Measurements from ENCODE around the gene SENP3. TPM values are rescaled to one million over a fixed set of nuclear protein-coding genes. Genes with fewer than 3 reads are reported as not detected.

The SENP3 gene
- total RNA-seq, 6 experiments from 2014 or later = 12.3 to 33.9 (median 15.1) TPM

- no peak for TF ChIP-seq CTCF (IDR thresholded peaks at IDR 0.05)
- no peak for TF ChIP-seq POLR2A (IDR thresholded peaks at IDR 0.05)
- intact Hi-C loops (cut with DNase I) = no loop called here
- Histone ChIP-seq H3K4me1 (peaks cover 0 to 54% (median 21%) of the 10 kb centered on the region in 4 donors), H3K27me3 (no peaks in the 10 kb centered on the region), H3K9me3 (no peaks in the 10 kb centered on the region), H3K36me3 (peaks cover 13 to 31% (median 25%) of the 10 kb centered on the region in 4 donors), H3K4me3 (peak overlapping the region; percentile 19 to 45 (median 37)), H3K27ac (peak overlapping the region; percentile 10 to 94 (median 74))
- ATAC-seq (no peak), DNase-seq (peak in 1 of 3 donors; percentile 46)
- 73% methylated on average over 15 of the region's 23 CpGs for WGBS (ENCODE audit: insufficient coverage, low coverage, low lambda C conversion rate, missing lambda C conversion rate)
These were observed 19.2 kb downstream of the SENP3 start for GRCh38 chr17:7580604-7581575.

GRCh38 chr17:7582396-7583252, 20.9 kb downstream of the SENP3 start:
- peak overlapping the region; percentile 93 to 96 (median 96) for H3K27ac ChIP-seq
- intact Hi-C loops (cut with DNase I) = no loop called here
- no peaks in the 10 kb centered on the region for H3K9me3 ChIP-seq
- no peaks in the 10 kb centered on the region for H3K27me3 ChIP-seq
- 75% methylated on average over 6 of the region's 36 CpGs for WGBS (ENCODE audit: insufficient coverage, low coverage, low lambda C conversion rate, missing lambda C conversion rate)
- H3K4me3 ChIP-seq = peak overlapping the region; percentile 68 to 78 (median 76)
- peak in 1 of 3 donors; percentile 69 for DNase-seq
- TF ChIP-seq CTCF (IDR thresholded peaks at IDR 0.05) (no peak), POLR2A (IDR thresholded peaks at IDR 0.05) (no peak)
- ATAC-seq = no peak
- H3K36me3 ChIP-seq = peaks cover 5 to 20% (median 9%) of the 10 kb centered on the region in 4 donors
- peaks cover 0 to 37% (median 16%) of the 10 kb centered on the region in 4 donors for H3K4me1 ChIP-seq

GRCh38 chr17:7583253-7584109, 21.8 kb downstream of the SENP3 start, which contains the start of gene MPDU1:
MPDU1 (plus strand) TSS chr17:7583852; CDS start chr17:7583863, 11 bp downstream.
- H3K27me3 ChIP-seq = no peaks in the 10 kb centered on the region
- peak; percentile 88 for TF ChIP-seq POLR2A (IDR thresholded peaks at IDR 0.05)
- no peak for TF ChIP-seq CTCF (IDR thresholded peaks at IDR 0.05)
- H3K4me1 ChIP-seq = peaks cover 0 to 34% (median 14%) of the 10 kb centered on the region in 4 donors
- no peaks in the 10 kb centered on the region for H3K9me3 ChIP-seq
- 4% methylated on average over 44 of the region's 69 CpGs for WGBS (ENCODE audit: insufficient coverage, low coverage, low lambda C conversion rate, missing lambda C conversion rate)
- H3K4me3 ChIP-seq = peak within 1 kb of the TSS; percentile 68 to 78 (median 76)
- H3K27ac ChIP-seq = peak within 1 kb of the TSS; percentile 93 to 96 (median 96)
- ATAC-seq (peak; percentile 74 to 84 (median 82)), DNase-seq (peak; percentile 97 to 98 (median 97))
- H3K36me3 ChIP-seq = peaks cover 0 to 14% (median 2%) of the 10 kb centered on the region in 4 donors
- intact Hi-C loops (cut with DNase I) = no loop called here

All from right lobe of liver (tissue), 6 donors.